GM18858 (cell line): ENCODE data around the gene RASL12.
"Not testable (repeated sequence)": the region's sequence is repeated elsewhere in the genome, so short reads cannot be mapped to it uniquely, and the experiment has no call there.

Experiments
- ATAC-seq: cut with Tn5 transposase; IDR thresholded peaks from one replicate; pipeline ENCODE4 v1.9.1; 2021; ENCODE audit not compliant: unreplicated experiment

The RASL12 gene

GRCh38 chr15:65032801-65033537, 34.8 kb downstream of the RASL12 start:
- no peak for ATAC-seq

- no peak for ATAC-seq
Observed at GRCh38 chr15:65029736-65030208, 38.0 kb downstream of the RASL12 start.

DNA sequence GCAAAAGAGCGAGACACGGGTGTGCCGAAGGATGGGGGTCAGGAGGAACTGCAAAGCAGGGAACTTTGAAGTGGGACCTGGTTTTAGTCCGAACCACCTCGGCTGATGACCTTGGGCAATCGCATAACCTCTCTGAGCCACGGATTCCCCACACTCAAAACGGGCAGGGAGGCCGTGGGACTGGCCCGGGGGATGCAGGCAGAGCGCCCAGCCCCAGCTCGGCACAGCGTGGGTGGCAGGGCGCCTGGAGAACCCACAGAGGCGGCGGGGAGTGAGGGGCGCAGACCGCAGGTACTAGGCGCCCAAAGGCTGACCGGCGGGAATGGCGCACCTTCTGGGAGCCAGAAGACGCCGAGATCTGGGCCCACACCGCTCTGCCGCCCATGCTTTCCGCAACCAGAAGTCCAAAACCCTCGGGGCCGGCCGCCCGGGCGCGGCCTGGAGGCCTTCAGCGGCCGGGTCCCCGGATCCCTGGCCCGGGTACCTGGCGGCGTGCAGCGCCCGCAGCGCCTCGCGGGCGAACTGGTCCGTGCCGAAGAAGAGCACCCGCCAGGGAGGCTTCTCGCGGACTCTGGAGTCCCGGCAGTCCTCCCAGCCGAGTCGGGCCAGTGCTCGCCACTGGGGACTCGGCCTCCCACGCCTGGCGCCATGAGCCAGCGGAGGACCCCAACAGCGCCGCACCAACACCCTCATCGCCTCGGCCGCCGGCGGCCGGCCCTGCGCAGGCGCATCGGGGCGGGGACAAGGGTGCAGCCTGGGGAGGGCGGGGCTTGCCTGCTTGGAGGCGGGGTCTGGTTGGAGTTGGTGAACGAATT, 38.7 kb downstream of the RASL12 start, which contains the start of gene MTFMT:
Gene MTFMT (minus strand): TSS at position 719 of the 815 bp plus-strand sequence. CDS start 26 bp downstream, at position 693.
- peak; percentile 49 for ATAC-seq

DNA sequence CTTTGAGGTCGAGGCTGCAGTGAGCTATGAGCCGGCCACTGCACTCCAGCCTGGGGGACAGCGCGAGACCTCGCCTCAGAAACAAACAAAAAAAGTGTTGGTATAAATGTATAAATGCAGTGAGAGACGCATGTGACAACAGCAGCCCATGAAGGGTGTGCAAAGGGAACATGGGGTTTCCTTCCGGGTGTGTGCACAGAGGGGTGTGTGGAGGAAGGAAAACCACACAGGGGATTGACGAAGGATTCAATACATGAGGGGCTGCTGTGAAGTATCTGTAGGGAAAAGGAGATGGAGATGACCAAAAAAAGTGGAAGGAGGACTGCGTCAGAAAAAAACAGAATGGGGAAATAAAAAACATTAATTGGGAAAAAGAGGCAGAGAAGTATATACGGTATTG, 39.5 kb downstream of the RASL12 start:
- ATAC-seq, result no peak

DNA sequence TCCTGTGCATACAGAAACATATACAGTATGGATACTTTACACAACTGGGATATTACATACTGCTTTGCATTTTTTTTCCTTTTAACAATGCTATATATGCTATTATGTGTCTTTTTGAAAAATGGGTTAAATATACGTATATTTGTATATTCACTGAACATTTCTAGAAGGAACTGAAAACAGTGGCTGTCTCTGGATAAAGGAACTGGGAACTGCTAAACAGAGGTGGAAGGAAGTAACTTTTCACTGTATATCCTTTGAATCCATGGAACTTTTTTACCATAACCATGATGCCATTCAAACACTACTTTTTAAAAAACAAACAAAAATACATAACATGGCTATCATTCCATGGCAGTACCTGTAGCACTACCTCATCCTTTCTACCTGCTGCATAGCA, 40.2 kb downstream of the RASL12 start:
- ATAC-seq, result no peak

DNA sequence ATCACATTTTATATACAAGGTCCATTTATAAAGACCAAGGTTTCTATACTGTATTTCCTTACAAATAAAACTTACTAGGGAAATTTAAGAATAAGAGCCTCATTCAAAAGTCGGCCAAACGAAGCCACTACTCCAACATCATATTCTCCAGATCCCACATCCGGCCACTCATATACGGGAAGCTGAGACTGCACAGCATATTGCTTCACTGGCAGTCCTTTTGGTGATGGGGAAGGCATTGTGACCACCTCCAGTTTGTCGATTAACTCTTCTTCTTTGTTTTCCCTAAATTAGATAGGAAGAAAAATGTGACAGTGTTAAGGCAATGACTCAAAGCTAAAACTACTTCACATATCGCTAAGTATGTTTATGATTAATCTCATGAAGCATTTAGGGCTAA, 41.0 kb downstream of the RASL12 start:
- ATAC-seq, result no peak

DNA sequence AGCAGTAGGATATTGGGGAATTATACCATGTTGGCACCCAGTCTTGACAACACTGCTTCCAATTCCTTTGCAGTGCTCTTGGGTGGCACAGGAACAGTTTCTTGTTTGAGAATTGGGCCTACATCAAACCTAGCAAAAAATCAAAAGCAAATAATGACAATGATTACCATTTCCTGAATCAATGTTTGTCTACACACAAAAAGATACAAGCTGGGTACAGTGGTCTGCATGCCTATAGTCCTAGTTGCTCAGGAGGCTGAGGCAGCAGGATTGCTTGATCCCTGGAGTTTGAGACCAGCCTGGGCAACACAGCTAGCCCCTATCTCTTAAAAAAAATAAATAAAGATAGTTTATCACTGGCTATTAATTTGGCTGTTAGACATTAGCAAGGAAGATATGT, 46.3 kb downstream of the RASL12 start:
- no peak for ATAC-seq

- no peak for ATAC-seq
Observed at GRCh38 chr15:65020419-65020818, 47.4 kb downstream of the RASL12 start.

DNA sequence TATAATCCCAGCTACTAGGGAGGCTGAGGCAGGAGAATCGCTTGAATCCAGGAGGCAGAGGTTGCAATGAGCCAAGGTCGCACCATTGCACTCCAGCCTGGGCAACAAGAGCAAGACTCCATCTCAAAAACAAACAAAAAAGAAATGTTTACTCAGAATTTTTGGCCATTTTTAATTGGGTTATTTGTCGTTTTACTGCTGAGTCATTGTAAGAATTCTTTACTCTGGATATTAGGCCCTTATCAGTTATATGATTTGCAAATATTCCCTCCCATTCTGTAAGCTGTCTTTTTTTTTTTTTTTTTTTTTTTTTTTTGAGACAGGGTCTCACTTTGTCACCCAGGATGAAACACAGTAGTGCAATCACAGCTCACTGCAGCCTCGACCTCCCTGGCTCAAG, 56.6 kb downstream of the RASL12 start:
- ATAC-seq, result not testable (repeated sequence)

GRCh38 chr15:65008983-65009382, 58.8 kb downstream of the RASL12 start:
- ATAC-seq, result no peak

- no peak for ATAC-seq
Observed at GRCh38 chr15:65006876-65007275, 60.9 kb downstream of the RASL12 start.

GRCh38 chr15:65004993-65005392, 62.8 kb downstream of the RASL12 start:
- ATAC-seq, result no peak
